HG03460 (cell line): ENCODE data around the gene NXPE4.

Experiments
- ATAC-seq: cut with Tn5 transposase; IDR thresholded peaks from one replicate; pipeline ENCODE4 v1.9.1; 2021; ENCODE audit not compliant: unreplicated experiment

NXPE4 gene

DNA sequence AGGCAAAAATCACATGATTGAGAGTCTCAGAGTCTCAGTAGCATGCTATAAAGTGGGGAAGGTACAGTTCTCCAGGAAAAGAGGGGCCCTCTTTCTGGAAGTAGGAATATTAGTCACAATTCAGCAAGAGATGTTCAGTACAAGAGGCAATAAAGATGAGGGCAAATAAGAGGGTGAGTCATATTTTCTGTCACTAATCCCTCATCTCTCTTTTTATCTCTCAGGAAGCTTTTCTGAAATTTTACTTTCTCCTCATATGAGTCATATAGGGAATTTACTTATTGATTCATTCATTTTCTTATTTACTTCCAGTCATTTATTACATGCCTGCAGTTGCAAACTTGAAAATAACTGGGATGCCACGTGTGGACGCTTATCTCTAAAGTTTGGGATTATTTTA, 32.5 kb downstream of the NXPE4 start:
- ATAC-seq: no peak

DNA sequence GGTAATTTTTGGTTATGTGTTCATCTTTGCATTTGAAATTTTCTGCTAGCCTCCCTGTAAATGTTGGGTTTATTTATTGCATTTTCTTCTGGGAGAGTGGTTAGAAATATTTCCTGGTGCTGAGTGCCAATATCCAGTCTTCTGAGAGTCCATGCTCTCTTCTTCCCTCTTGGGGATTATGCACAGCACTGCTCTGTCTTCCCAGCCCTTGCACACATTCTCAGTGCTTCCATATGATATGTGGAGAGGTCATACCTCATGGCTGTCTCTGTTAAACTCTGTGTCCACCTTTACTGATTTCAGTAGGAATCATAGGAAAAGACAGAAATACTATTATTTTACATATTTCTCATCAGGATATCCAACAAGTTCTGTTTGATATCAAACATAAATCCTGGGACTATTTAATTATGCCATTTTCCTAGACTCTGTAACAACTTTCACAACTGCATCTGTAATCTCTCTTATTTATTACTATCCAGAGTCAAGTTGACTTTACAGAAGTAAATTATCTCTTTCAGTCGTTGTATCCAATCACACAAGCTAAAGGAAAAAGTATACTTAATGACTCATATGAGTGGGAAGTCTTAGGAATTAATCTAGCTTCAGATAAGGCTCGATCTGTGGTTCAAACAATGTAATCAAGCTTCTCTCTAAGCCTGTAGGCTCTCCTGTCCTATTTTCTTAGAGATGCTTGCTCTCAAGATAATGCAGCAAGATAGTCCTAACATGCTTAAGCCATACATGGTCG, 33.2 kb downstream of the NXPE4 start:
- no peak for ATAC-seq

DNA sequence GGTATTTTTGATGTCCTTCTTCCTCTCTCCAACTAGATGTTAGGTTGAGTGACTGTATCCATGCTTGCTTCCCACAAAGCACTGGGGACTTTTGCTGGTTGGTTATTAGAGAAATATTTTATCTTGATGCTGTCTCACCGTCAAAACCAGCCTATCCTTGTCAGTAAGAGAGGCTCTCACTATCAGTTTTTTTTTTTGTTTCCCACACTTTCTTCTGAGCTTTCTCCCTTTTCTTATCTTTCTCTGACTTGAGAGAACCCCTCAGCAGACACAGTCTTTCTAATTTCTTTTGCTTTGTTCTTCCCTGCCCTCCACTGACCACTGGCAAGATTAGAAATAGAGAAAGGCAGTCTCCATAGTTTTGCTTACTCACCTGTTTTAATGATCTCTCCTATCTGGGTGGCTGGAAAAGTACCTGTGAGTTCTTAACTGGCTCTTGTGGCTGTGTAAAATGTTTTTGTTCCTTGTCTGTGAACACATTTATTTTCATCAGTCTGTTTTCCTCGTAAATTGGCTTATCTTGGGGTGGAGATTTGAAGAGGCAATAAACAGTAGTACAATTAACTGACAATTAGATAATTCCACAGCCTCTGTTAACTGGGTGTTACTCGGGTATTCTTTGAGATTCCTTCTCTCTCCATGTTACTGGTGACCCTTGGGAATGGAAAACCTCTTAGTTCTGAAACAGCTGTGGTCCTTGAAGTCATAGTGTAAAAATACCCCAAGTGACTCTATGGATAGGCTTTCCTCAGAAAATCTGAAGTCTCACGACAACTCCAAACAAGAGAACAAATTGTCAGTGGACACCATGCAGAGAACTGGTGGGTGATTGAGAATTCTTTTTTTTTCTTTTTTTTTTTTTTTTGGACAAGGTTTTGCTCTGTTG, 35.9 kb downstream of the NXPE4 start, which contains the start of gene NXPE1:
TSS of gene NXPE1 (minus strand) at position 457 of the 886 bp plus-strand sequence. CDS start 8,680 bp downstream, outside the sequence.
- no peak for ATAC-seq

DNA sequence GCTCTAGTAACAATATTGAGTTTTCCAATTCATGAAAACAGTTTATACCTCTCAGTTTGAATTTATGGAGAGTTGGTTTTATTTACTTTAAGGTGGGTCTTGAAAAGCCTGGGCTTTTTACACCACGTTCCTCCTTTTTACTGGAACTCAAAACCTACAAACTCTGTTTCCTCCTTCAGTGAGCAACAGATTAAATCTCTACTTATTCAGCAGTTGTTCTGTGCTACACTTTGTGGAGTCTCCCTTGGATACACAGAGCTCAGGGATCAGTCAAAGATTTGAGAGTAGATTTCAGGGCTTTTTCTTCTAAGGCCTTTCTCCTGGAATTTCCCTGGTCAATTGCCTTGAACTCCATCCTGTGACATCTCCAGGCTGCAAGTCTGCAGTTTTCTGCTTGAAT, 39.5 kb downstream of the NXPE4 start:
- no peak for ATAC-seq

DNA sequence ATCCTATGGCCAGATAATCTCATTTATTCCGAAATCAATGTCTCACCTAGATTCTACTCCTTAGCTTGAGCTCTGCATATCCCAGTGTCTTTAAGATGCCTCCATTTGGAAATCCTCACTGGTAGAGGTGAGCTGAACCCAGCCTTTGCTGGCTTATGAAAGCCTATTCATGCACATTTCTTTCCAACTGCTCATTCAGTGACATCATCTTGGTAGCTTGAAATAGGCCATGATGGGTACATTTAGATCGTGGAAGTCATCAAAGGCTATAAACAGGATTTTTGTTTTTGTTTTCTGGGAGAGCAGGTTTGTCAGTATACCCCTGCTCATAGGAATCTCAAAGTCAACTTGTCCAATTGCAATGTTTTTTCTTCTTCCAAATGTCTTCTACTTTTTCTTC, 41.9 kb downstream of the NXPE4 start:
- ATAC-seq: no peak

DNA sequence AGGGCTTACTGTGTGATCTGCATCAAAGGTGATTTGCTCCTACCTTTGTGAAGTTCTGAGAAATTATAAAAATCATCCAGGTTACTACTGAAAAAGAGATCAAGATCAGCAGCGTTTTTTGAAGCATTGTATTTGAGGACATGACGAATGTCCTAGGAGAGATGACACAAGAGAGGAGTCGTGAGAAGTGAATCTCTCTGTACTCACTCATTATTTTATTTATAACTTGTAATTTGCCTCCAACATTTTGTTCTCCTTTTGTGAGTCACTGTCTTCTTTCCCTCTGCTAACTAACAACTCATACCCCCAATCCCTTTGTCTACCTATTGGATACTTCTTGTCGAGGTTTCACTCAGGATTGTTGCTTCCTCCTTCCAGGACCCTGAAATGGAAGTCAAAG, 44.5 kb downstream of the NXPE4 start:
- no peak for ATAC-seq

DNA sequence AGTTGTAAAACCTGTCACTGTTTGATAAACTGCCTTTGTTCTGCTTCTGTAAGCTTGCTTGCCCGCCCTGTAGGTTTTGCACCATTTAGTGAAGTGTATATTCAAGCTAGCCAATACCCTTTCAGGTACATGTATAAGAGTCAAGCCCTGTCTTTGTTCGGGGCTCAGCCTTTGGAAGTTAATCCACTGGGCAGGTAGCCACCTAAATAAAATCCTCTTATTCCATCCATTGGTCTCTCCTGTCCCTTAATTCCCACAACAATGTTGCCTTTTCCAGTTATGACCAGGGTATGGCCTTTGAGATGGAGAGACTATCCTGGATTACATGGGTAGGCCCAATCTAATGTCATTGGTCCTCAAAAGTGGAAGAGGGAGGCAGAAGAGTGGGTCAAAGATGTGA, 69.9 kb downstream of the NXPE4 start:
- ATAC-seq: no peak

DNA sequence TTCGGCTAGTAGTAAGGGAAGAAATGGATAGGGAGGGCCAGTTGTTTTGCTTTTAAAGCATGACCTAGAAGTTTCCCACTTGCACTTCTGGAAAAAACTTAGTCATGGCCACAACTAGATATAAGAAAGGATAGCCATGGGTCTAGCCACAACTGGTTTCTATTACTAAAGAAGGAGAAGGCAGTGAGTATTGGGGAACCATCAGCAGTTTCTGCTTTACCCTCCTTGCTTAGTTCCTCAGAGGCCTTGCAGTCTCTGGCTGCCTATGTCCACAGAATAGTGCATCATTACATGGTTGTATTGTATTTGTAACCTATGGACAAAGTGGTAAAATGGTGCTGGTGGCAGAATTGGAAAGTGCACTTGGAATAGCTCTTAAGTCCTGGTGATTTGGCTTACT, 71.5 kb downstream of the NXPE4 start:
- ATAC-seq: no peak

DNA sequence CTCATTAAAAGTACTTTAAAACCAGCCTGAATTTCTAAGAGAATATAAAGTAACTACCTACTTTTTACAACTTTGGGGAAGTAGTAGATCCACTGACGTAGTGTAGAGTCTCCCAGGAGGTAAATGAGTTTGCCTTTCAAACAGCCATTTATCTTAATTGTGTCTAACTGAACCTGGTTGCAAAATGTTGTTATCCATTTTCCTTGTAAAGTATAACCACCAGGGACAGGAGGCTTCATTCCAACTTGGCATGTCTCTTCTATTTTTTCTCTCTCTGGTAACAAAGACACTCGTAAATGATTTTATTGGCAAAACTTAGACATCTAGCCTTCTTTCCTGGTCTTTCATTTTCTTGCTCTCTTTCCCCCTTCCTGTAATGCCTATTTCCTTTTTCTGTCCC, 72.8 kb downstream of the NXPE4 start:
- no peak for ATAC-seq
